ENCODE results near the gene PRDM16. TPM values are rescaled to one million over a fixed set of nuclear protein-coding genes. Genes with fewer than 3 reads are reported as not detected.

The PRDM16 gene
- total and polyA plus RNA-seq, 2 of the 13 experiments (the other 11 are each of a cell fraction or from before 2014, with no cell fraction given) = 0.15 to 0.81 TPM

DNA sequence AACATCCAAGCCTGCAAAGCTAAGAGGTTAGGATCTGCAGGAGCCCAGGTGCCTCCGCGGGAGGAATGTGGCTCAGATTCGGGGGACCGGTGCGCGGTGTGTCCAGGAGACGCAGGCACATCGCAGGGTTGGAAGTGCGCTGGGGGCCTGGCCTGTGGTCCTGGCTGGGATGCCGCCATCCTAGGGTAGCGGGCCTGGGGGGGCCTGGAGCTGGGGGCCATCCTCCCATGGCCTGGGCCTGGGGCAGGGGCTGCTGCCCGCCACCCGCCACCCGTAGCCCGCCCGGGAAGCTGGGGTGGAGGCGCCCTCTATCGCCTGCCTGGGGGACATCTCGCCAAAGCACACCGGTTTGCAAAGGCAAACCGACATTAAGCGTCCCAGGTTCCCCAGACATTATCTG, 214.8 kb downstream of the PRDM16 start (continued):
- TF ChIP-seq, protein P1, sequence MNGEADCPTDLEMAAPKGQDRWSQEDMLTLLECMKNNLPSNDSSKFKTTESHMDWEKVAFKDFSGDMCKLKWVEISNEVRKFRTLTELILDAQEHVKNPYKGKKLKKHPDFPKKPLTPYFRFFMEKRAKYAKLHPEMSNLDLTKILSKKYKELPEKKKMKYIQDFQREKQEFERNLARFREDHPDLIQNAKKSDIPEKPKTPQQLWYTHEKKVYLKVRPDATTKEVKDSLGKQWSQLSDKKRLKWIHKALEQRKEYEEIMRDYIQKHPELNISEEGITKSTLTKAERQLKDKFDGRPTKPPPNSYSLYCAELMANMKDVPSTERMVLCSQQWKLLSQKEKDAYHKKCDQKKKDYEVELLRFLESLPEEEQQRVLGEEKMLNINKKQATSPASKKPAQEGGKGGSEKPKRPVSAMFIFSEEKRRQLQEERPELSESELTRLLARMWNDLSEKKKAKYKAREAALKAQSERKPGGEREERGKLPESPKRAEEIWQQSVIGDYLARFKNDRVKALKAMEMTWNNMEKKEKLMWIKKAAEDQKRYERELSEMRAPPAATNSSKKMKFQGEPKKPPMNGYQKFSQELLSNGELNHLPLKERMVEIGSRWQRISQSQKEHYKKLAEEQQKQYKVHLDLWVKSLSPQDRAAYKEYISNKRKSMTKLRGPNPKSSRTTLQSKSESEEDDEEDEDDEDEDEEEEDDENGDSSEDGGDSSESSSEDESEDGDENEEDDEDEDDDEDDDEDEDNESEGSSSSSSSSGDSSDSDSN (CRISPR knock-in tag; IDR thresholded peaks at IDR 0.05) = peak; percentile 15; the same call in 1 of the 2 replicates
- TF ChIP-seq MAZ (IDR thresholded peaks at IDR 0.05; ENCODE audit: borderline replicate concordance, low read depth, low read length) (no peak), MAZ (CRISPR knock-in tag; IDR thresholded peaks at IDR 0.05; ENCODE audit: low read depth) (no peak), ZNF274 (CRISPR knock-in tag; IDR thresholded peaks at IDR 0.05) (0 out of 2 replicates have a peak, but pooled peaks have one; percentile 21), ZNF605 (CRISPR knock-in tag; IDR thresholded peaks at IDR 0.05) (0 out of 2 replicates have a peak, but pooled peaks have one; percentile 37), PPARG (CRISPR knock-in tag; conservative IDR thresholded peaks at IDR 0.05) (no peak), TOE1 (CRISPR knock-in tag; IDR thresholded peaks at IDR 0.05) (no peak), XRCC5 (optimal IDR thresholded peaks at IDR 0.05; ENCODE audit: low read length) (peak; percentile 32), PAF1 (CRISPR knock-in tag; IDR thresholded peaks at IDR 0.05) (no peak), ATRX (CRISPR knock-in tag; IDR thresholded peaks at IDR 0.05; ENCODE audit: borderline replicate concordance) (no peak), ZSCAN31 (CRISPR knock-in tag; IDR thresholded peaks at IDR 0.05; ENCODE audit: low read depth) (0 out of 2 replicates have a peak, but pooled peaks have one; percentile 14), ZNF501 (CRISPR knock-in tag; IDR thresholded peaks at IDR 0.05) (peak; percentile 58; the same call in 1 of the 2 replicates), SALL2 (CRISPR knock-in tag; IDR thresholded peaks at IDR 0.05) (no peak), ZFP1 (CRISPR knock-in tag; IDR thresholded peaks at IDR 0.05) (no peak), ZNF75D (CRISPR knock-in tag; IDR thresholded peaks at IDR 0.05; ENCODE audit: borderline replicate concordance) (no peak), MED1 (CRISPR knock-in tag; IDR thresholded peaks at IDR 0.05) (no peak), HOXA3 (CRISPR knock-in tag; IDR thresholded peaks at IDR 0.05) (peak; percentile 47; the same call in 1 of the 2 replicates), LCORL (IDR thresholded peaks at IDR 0.05) (no peak), LCORL (CRISPR knock-in tag; IDR thresholded peaks at IDR 0.05) (0 out of 2 replicates have a peak, but pooled peaks have one; percentile 46), ELF3 (CRISPR knock-in tag; IDR thresholded peaks at IDR 0.05) (peak; percentile 21; the same call in 1 of the 2 replicates), SNAPC2 (CRISPR knock-in tag; IDR thresholded peaks at IDR 0.05) (peak; percentile 27; the same call in 1 of the 2 replicates), PRMT3 (CRISPR knock-in tag; IDR thresholded peaks at IDR 0.05; ENCODE audit: borderline replicate concordance, low read depth) (no peak), ZNF546 (CRISPR knock-in tag; conservative IDR thresholded peaks at IDR 0.05) (no peak)
- TF ChIP-seq, protein P2, sequence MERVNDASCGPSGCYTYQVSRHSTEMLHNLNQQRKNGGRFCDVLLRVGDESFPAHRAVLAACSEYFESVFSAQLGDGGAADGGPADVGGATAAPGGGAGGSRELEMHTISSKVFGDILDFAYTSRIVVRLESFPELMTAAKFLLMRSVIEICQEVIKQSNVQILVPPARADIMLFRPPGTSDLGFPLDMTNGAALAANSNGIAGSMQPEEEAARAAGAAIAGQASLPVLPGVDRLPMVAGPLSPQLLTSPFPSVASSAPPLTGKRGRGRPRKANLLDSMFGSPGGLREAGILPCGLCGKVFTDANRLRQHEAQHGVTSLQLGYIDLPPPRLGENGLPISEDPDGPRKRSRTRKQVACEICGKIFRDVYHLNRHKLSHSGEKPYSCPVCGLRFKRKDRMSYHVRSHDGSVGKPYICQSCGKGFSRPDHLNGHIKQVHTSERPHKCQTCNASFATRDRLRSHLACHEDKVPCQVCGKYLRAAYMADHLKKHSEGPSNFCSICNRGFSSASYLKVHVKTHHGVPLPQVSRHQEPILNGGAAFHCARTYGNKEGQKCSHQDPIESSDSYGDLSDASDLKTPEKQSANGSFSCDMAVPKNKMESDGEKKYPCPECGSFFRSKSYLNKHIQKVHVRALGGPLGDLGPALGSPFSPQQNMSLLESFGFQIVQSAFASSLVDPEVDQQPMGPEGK (CRISPR knock-in tag; IDR thresholded peaks at IDR 0.05) = peak; percentile 78
- TF ChIP-seq, protein P3, sequence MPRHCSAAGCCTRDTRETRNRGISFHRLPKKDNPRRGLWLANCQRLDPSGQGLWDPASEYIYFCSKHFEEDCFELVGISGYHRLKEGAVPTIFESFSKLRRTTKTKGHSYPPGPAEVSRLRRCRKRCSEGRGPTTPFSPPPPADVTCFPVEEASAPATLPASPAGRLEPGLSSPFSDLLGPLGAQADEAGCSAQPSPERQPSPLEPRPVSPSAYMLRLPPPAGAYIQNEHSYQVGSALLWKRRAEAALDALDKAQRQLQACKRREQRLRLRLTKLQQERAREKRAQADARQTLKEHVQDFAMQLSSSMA (CRISPR knock-in tag; IDR thresholded peaks at IDR 0.05) = 0 out of 2 replicates have a peak, but pooled peaks have one; percentile 19
- TF ChIP-seq, protein P4, sequence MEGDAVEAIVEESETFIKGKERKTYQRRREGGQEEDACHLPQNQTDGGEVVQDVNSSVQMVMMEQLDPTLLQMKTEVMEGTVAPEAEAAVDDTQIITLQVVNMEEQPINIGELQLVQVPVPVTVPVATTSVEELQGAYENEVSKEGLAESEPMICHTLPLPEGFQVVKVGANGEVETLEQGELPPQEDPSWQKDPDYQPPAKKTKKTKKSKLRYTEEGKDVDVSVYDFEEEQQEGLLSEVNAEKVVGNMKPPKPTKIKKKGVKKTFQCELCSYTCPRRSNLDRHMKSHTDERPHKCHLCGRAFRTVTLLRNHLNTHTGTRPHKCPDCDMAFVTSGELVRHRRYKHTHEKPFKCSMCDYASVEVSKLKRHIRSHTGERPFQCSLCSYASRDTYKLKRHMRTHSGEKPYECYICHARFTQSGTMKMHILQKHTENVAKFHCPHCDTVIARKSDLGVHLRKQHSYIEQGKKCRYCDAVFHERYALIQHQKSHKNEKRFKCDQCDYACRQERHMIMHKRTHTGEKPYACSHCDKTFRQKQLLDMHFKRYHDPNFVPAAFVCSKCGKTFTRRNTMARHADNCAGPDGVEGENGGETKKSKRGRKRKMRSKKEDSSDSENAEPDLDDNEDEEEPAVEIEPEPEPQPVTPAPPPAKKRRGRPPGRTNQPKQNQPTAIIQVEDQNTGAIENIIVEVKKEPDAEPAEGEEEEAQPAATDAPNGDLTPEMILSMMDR (CRISPR knock-in tag; IDR thresholded peaks at IDR 0.05) = peak; percentile 94
